ENCODE results near the gene CEACAM21. TPM values are rescaled to one million over a fixed set of nuclear protein-coding genes. Genes with fewer than 3 reads are reported as not detected.

The CEACAM21 gene
- total RNA-seq (2.8 and 4.4 TPM in 2 replicates), polyA plus RNA-seq (2.2 and 5.0 TPM in 2 replicates)

- no peaks in the 10 kb centered on the region for H3K27me3 ChIP-seq
- no peaks in the 10 kb centered on the region for H3K36me3 ChIP-seq
- no peak for DNase-seq (ENCODE audit: low read depth in 1 of 2, low spot score in 1 of 2)
- no peak for TF ChIP-seq CTCF (IDR thresholded peaks at IDR 0.05; ENCODE audit: low read depth, low read length)
- H3K4me3 ChIP-seq, result no peak within 1 kb of the TSS
- H3K27ac ChIP-seq, result no peak within 1 kb of the TSS
- H3K9me3 ChIP-seq (ENCODE audit: low read depth), result no peaks in the 10 kb centered on the region
- H3K4me1 ChIP-seq (ENCODE audit: low read depth), result no peaks in the 10 kb centered on the region
Observed at GRCh38 chr19:41575998-41576397, at the start of gene CEACAM21. Gene CEACAM21 (plus strand): TSS chr19:41576166. CDS start chr19:41576275, 109 bp downstream.

GRCh38 chr19:41527089-41527488 lies 48.9 kb upstream of the CEACAM21 start:
- Histone ChIP-seq H3K4me1 (ENCODE audit: low read depth) (no peaks in the 10 kb centered on the region), H3K4me3 (no peak overlapping the region), H3K27me3 (peaks cover 6% of the 10 kb centered on the region), H3K27ac (no peak overlapping the region), H3K36me3 (no peaks in the 10 kb centered on the region), H3K9me3 (ENCODE audit: low read depth) (no peaks in the 10 kb centered on the region)
- DNase-seq (ENCODE audit: low read depth in 1 of 2, low spot score in 1 of 2), result no peak
- no peak for TF ChIP-seq CTCF (IDR thresholded peaks at IDR 0.05; ENCODE audit: low read depth, low read length)

GRCh38 chr19:41528106-41528505 lies 47.9 kb upstream of the CEACAM21 start:
- Histone ChIP-seq H3K4me3 (no peak overlapping the region), H3K27me3 (no peaks in the 10 kb centered on the region), H3K27ac (no peak overlapping the region), H3K4me1 (ENCODE audit: low read depth) (no peaks in the 10 kb centered on the region), H3K36me3 (no peaks in the 10 kb centered on the region), H3K9me3 (ENCODE audit: low read depth) (no peaks in the 10 kb centered on the region)
- no peak for TF ChIP-seq CTCF (IDR thresholded peaks at IDR 0.05; ENCODE audit: low read depth, low read length)
- DNase-seq (ENCODE audit: low read depth in 1 of 2, low spot score in 1 of 2), result no peak

GRCh38 chr19:41529484-41530183 lies 46.3 kb upstream of the CEACAM21 start:
- Histone ChIP-seq H3K4me1 (ENCODE audit: low read depth) (no peaks in the 10 kb centered on the region), H3K36me3 (no peaks in the 10 kb centered on the region), H3K27ac (no peak overlapping the region), H3K9me3 (ENCODE audit: low read depth) (no peaks in the 10 kb centered on the region), H3K27me3 (no peaks in the 10 kb centered on the region), H3K4me3 (no peak overlapping the region)
- no peak for DNase-seq (ENCODE audit: low read depth in 1 of 2, low spot score in 1 of 2)
- TF ChIP-seq CTCF (IDR thresholded peaks at IDR 0.05; ENCODE audit: low read depth, low read length), result no peak

GRCh38 chr19:41530184-41530534 lies 45.8 kb upstream of the CEACAM21 start:
- H3K9me3 ChIP-seq (ENCODE audit: low read depth), result no peaks in the 10 kb centered on the region
- no peak overlapping the region for H3K4me3 ChIP-seq
- no peaks in the 10 kb centered on the region for H3K4me1 ChIP-seq (ENCODE audit: low read depth)
- no peaks in the 10 kb centered on the region for H3K36me3 ChIP-seq
- H3K27me3 ChIP-seq, result no peaks in the 10 kb centered on the region
- no peak overlapping the region for H3K27ac ChIP-seq
- TF ChIP-seq CTCF (IDR thresholded peaks at IDR 0.05; ENCODE audit: low read depth, low read length), result no peak
- no peak for DNase-seq (ENCODE audit: low read depth in 1 of 2, low spot score in 1 of 2)

Data from cardiac muscle cell (in vitro differentiated cells and primary cell).